Activated CD4-positive, alpha-beta memory T cell treated with anti-CD3 and anti-CD28 coated beads, Interleukin-2, amount 10 ng/mL, durations not matched to agents 7 days and 5 days (primary cell): Measurements from ENCODE around the gene SETSIP. TPM values are rescaled to one million over a fixed set of nuclear protein-coding genes. Genes with fewer than 3 reads are reported as not detected.
"Not testable (repeated sequence)": the region's sequence is repeated elsewhere in the genome, so short reads cannot be mapped to it uniquely, and the experiment has no call there.

Experiments used
- CTCF ChIA-PET: fragments of 350-600 bp; sonication (Branson Sonifier 250); formaldehyde crosslinking; loops from one replicate; lab custom pipeline; 2021; ENCODE audit warnings: antibody characterized with exemption, inconsistent platforms; lab: Charles Lee
- POLR2A ChIA-PET: fragments of 350-600 bp; sonication (Branson Sonifier 250); formaldehyde crosslinking; loops from one replicate; lab custom pipeline; 2021; ENCODE audit warnings: antibody characterized with exemption; lab: Charles Lee
- DNase-seq: peaks from one replicate; pipeline ENCODE4 v3.0.0-alpha.2; 2020
- H3K27ac Mint-ChIP-seq: one replicate; pipeline ENCODE4 v1.8.0; 2021; ENCODE audit warnings: mild to moderate bottlenecking, mixed read lengths
- H3K27me3 Mint-ChIP-seq: one replicate; pipeline ENCODE4 v1.8.0; 2021; ENCODE audit warnings: mixed read lengths
- H3K36me3 Mint-ChIP-seq: one replicate; pipeline ENCODE4 v1.8.0; 2021; ENCODE audit warnings: low read depth, mixed read lengths
- H3K4me1 Mint-ChIP-seq: one replicate; pipeline ENCODE4 v1.8.0; 2021; ENCODE audit warnings: mixed read lengths
- H3K4me3 Mint-ChIP-seq: one replicate; pipeline ENCODE4 v1.8.0; 2021; ENCODE audit warnings: mild to moderate bottlenecking, mixed read lengths
- H3K9me3 Mint-ChIP-seq: one replicate; pipeline ENCODE4 v1.8.0; 2021; ENCODE audit warnings: mixed read lengths
- total RNA-seq, 2 experiments: library from RNA; stranded (reverse); gene quantifications; one replicate each; pipeline ENCODE4 v1.2.3, GENCODE V29; 2021

Gene SETSIP
- total RNA-seq, 2 experiments from 2014 or later = not detected

DNA sequence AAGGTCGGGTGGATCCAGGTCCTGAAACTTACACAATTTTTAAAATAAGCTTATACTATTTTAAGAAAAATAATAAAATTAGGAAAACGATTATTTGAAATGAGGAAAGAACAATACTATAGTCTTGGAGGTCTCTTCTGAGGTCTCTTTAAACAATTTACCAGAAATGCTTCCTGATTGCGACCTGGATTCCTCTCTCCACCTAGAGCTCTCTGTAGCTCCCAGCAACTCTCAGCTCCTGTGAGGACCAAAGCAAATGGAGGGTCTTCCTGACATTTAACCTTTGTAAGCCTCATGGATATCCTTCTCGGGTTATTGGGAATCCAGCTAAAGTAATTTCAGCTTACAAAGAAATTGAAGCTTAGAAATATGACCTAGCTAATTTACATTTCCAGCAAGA is 5.8 kb upstream of the SETSIP start:
- no peak for DNase-seq
- ChIA-PET CTCF (interaction anchor here (1.1 to 2.2 kb wide), 5 partner anchors 84 to 404 kb away, joined by 3 to 5 read pairs (median 3); no protein-coding TSS in a partner anchor), POLR2A (interaction anchor here (0.6 to 1.3 kb wide), 8 partner anchors 15 to 457 kb away, joined by 3 to 5 read pairs (median 3); partner anchors contain the start of genes GFI1, GLMN and RPAP2)
- no peaks in the 10 kb centered on the region for H3K27me3 Mint-ChIP-seq
- H3K27ac Mint-ChIP-seq = no peak overlapping the region
- H3K4me1 Mint-ChIP-seq = peaks cover 10% of the 10 kb centered on the region
- H3K4me3 Mint-ChIP-seq = peak overlapping the region; percentile 98
- H3K9me3 Mint-ChIP-seq = peaks cover 8% of the 10 kb centered on the region
- no peaks in the 10 kb centered on the region for H3K36me3 Mint-ChIP-seq

DNA sequence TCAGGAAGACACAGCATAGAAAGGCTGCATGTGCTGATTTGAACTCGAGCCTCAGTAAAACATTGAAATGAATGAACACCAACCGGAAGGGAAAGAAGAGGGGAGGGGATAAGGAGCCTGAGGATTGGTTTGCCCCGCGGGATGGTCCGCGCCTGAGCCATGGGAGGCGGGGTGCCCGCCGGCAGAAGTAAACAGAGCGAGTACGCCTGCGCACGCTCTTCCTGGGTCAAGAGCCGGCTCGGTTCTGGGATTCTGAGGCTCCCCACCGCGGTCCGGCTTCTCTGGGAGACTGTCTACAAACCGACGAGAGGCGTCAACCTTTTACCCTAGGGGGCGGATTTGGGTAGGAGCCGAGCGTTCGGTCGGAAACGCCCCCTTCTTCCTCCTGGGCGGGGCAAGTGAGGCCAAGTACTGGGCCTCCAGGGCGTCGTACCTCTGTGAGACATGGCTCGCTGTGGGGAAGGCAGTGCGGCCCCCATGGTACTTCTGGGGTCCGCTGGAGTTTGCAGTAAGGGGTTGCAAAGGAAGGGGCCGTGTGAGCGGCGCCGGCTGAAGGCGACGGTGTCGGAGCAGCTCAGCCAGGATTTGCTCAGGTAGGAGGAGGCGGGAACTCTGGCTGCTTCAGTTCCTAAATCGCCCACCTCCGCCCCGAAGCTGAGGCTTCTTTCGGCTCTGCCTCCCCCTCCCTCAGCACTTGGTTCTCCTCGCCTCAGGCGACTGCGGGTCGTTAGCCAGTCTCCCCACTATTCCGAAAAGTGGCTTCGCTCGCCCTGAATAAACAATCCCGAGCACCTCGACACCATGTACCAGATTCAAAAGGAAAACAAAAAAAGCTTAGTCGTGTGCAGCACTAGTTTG is 5.1 kb upstream of the SETSIP start, which contains the start of gene BTBD8:
BTBD8 (plus strand) TSS at position 218 of the 858 bp plus-strand sequence; CDS start at position 445, 227 bp downstream.
- ChIA-PET CTCF (interaction anchor here (1.1 to 2.2 kb wide), 5 partner anchors 83 to 404 kb away, joined by 3 to 5 read pairs (median 3); no protein-coding TSS in a partner anchor), POLR2A (interaction anchor here (0.6 to 1.3 kb wide), 7 partner anchors 16 to 458 kb away, joined by 3 to 5 read pairs (median 3); partner anchors contain the start of genes BRDT, GFI1, GLMN and RPAP2)

DNA sequence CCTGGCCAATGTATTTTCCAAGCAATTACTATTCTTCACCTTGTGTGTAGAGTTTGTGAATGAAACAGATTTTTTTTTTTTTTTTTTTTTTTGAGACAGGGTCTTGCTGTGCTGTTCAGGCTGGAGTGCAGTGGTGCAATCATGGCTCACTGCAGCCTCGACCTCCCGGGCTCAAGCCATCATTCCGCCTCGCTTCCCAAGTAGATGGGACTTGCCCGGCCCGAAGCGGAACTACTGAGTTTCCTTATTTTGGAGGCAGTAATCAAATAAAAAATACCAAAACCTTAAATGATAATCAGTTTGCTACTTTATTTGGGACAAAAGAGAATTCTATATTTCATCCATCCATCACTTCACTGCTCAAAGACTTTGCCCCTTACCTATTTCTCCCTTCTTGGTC is 4.2 kb upstream of the SETSIP start:
- H3K27me3 Mint-ChIP-seq = no peaks in the 10 kb centered on the region
- no peaks in the 10 kb centered on the region for H3K9me3 Mint-ChIP-seq
- no peak overlapping the region for H3K27ac Mint-ChIP-seq
- no peak for DNase-seq
- peak overlapping the region; percentile 98 for H3K4me3 Mint-ChIP-seq
- CTCF ChIA-PET = no interaction called here
- H3K36me3 Mint-ChIP-seq = no peaks in the 10 kb centered on the region
- peaks cover 10% of the 10 kb centered on the region for H3K4me1 Mint-ChIP-seq
- POLR2A ChIA-PET = interaction anchor here (1.0 kb wide), 1 partner anchor 131 kb away, joined by 3 read pairs; the partner anchor contains the start of gene BRDT

More for the DNA sequence above, 5.1 kb upstream of the SETSIP start, which contains the start of gene BTBD8:
- Mint-ChIP-seq H3K27me3 (no peaks in the 10 kb centered on the region), H3K36me3 (no peaks in the 10 kb centered on the region), H3K27ac (peak within 1 kb of the TSS; percentile 80), H3K9me3 (peaks cover 3% of the 10 kb centered on the region), H3K4me3 (peak within 1 kb of the TSS; percentile 98), H3K4me1 (peaks cover 10% of the 10 kb centered on the region)
- DNase-seq = peak; percentile 90

DNA sequence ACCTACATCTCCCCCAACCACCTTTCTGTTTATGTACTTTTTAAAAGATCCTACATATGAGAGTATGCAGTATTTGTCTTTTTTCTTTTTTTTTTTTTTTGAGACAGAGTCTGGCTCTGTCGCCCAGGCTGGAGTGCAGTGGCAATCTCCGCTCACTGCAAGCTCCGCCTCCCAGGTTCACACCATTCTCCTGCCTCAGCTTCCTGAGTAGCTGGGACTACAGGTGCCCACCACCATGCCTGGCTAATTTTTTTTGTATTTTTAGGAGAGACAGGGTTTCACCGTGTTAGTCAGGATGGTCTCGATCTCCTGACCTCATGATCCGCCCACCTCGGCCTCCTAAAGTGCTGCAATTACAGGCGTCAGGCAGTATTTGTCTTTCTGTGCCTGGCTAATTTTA is 2.9 kb upstream of the SETSIP start:
- DNase-seq, CTCF ChIA-PET, POLR2A ChIA-PET, H3K9me3 Mint-ChIP-seq, H3K4me3 Mint-ChIP-seq, H3K27me3 Mint-ChIP-seq, H3K36me3 Mint-ChIP-seq, H3K27ac Mint-ChIP-seq: not testable (repeated sequence)
- peaks cover 10% of the 10 kb centered on the region for H3K4me1 Mint-ChIP-seq

DNA sequence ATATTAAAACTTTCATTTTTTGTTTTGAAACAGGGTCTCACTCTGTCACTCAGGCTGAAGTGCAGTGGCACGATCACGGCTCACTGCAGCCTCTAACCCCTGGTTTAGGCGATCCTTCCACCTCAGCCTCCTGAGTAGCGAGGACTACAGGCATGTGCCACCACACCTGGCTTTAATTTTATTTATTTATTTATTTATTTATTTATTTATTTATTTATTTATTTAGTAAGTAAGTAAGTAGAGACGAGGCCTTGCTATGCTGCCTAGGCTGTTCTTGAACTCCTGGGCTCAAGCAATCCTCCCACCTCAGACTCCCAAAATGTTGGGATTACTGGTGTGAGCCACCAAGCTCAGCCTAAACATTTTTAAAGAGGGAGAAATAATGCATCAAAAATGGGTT is 1.2 kb upstream of the SETSIP start:
- Mint-ChIP-seq H3K4me3 (no peak overlapping the region), H3K27ac (no peak overlapping the region), H3K9me3 (no peaks in the 10 kb centered on the region), H3K36me3 (no peaks in the 10 kb centered on the region), H3K4me1 (peaks cover 9% of the 10 kb centered on the region), H3K27me3 (no peaks in the 10 kb centered on the region)
- no peak for DNase-seq
- CTCF ChIA-PET = interaction anchor here (0.6 to 1.3 kb wide), 2 partner anchors 58 to 410 kb away, joined by 3 read pairs; no protein-coding TSS in a partner anchor
- POLR2A ChIA-PET = no interaction called here

DNA sequence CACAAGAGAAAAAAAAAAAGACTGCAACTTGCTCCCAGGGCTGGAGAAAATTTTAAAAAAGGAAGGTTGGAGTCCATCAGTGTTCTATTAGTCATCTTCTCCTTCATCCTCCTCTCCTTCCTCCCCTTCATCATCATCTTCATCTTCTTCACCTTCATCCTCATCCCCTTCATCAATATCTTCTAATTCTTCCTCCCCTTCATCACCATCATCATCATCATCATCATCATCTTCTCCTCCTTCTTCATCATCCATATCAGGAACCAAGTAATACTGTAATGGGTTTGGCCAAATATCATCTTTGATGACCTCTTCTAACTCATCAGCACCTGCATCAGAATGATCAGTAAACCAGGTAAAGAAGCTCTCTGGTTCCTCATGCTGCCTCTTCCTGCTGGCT is 765 bp downstream of the SETSIP start:
- H3K4me1 Mint-ChIP-seq, H3K4me3 Mint-ChIP-seq, H3K36me3 Mint-ChIP-seq, H3K27me3 Mint-ChIP-seq, CTCF ChIA-PET, H3K9me3 Mint-ChIP-seq, H3K27ac Mint-ChIP-seq, POLR2A ChIA-PET, DNase-seq: not testable (repeated sequence)

DNA sequence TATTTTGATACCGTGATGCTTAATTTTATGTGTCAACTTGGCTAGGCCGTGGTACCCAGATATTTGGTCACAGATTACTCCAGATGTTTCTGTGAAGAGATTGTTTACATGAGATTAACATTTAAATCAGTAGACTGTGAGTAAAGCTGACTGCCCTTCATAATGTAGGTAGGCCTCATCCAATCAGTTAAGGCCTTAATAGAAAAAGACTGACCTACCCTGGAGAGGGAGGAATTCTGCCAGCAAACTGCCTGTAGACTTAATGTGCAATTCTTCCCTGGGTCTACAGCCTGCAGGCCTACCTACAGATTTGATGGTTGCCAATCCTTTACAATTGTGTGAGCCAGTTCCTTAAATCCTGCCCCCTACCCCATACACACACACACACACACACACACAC is 4.3 kb downstream of the SETSIP start:
- Mint-ChIP-seq H3K4me3 (no peak overlapping the region), H3K9me3 (no peaks in the 10 kb centered on the region), H3K27me3 (no peaks in the 10 kb centered on the region), H3K36me3 (no peaks in the 10 kb centered on the region), H3K27ac (no peak overlapping the region), H3K4me1 (no peaks in the 10 kb centered on the region)
- DNase-seq = no peak
- ChIA-PET POLR2A (no interaction called here), CTCF (no interaction called here)

DNA sequence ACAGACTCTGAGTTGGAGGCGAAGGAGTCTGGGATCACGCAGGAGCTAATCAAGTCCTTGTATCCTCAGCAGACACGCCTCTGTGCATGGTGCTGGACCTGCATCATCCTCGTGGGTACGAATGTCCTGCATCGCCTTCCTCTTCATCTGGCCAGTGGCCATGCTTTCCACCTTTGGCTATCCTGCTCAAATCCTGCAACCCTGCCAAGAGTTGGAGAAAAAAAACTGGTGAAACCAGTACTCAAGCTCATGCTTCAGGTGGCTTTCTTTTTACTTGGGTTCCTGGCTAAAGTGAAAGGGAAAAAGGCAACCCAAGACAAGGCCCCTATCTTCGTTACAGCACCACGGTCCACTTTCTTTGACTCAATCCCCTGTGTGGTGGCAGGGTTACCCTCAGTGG is 8.9 kb downstream of the SETSIP start:
- no peak for DNase-seq
- H3K9me3 Mint-ChIP-seq = no peaks in the 10 kb centered on the region
- H3K27ac Mint-ChIP-seq = no peak overlapping the region
- H3K27me3 Mint-ChIP-seq = no peaks in the 10 kb centered on the region
- CTCF ChIA-PET = no interaction called here
- no peaks in the 10 kb centered on the region for H3K4me1 Mint-ChIP-seq
- H3K36me3 Mint-ChIP-seq = no peaks in the 10 kb centered on the region
- POLR2A ChIA-PET = no interaction called here
- no peak overlapping the region for H3K4me3 Mint-ChIP-seq

DNA sequence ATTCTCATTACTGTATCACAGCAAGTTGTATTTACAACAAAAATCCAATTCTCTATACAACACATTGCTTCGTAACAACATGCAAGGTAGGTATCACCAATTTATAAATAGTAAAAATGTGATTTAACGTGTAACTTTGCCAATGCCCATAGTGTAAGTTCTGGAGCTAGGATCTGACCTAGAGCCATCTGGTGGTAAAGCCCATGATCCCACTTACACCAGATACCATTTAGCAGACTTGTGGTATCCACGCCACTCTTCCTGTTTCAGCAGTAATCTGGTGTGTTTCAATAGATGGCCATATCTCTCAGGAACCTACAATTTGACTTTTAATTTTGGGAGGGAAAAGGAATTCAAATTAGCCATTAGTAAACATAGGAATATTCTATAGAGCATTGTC is 10.2 kb downstream of the SETSIP start:
- H3K4me3 Mint-ChIP-seq = no peak overlapping the region

DNA sequence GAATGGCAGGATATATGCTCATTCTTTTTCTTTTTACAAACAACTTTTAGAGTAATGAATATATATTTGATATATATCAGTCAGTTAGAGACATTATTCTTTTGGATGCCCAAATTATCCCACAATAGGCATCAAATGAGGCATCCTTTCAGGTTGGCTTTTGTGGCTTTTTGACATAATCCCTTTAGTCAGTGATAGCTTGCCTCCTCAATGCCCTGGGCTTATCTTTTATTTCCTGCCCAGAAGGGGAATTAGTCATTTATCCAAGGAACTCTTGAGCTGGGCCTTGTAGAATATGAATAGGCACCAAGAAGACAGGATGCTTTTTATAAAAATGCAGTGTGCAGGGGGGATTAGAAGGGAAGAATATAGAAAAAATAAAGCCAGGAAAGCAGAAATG is 23.3 kb downstream of the SETSIP start:
- DNase-seq = no peak
- ChIA-PET CTCF (no interaction called here), POLR2A (no interaction called here)
- H3K27ac Mint-ChIP-seq = no peak overlapping the region
- H3K36me3 Mint-ChIP-seq = no peaks in the 10 kb centered on the region
- no peaks in the 10 kb centered on the region for H3K4me1 Mint-ChIP-seq
- peaks cover 10% of the 10 kb centered on the region for H3K27me3 Mint-ChIP-seq
- no peaks in the 10 kb centered on the region for H3K9me3 Mint-ChIP-seq
- no peak overlapping the region for H3K4me3 Mint-ChIP-seq

More for the DNA sequence above, 10.2 kb downstream of the SETSIP start:
- CTCF ChIA-PET = no interaction called here
- no peak for DNase-seq
- H3K27me3 Mint-ChIP-seq = no peaks in the 10 kb centered on the region
- POLR2A ChIA-PET = no interaction called here
- H3K36me3 Mint-ChIP-seq = no peaks in the 10 kb centered on the region
- no peaks in the 10 kb centered on the region for H3K9me3 Mint-ChIP-seq
- no peak overlapping the region for H3K27ac Mint-ChIP-seq
- no peaks in the 10 kb centered on the region for H3K4me1 Mint-ChIP-seq

DNA sequence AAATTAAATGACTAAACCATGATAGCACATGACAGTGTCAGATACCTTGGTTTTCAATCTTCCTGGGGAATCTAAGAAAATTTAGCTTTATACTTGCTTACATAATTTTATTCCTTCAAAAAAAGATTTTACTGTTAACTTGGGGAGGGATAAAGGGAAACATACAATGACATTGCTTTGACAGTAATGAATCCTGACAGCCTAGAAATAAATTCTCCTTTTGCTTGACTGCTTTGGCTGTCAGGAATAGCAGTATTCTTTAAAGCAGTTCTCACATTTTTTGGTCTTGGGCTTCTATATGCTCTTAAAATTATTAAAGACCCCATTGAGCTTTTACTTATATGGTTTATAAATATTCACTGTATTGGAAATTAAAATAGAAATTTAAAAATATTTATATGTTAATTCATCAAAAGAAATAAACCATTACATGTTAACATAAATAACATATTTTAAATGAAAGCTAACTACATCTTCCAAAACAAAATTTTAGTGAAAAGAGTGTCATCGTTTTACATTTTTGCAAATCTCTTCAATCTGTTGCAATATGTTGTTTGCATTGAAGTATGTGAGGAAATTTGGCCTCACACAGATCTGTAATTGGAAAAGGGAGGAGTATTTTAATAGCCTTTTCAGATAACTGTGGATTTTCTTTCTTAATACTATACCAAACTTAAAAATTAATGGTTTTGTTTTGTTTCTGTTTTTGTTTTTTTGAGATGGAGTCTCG is 29.3 kb downstream of the SETSIP start:
- Mint-ChIP-seq H3K27me3 (peaks cover 1% of the 10 kb centered on the region), H3K36me3 (no peaks in the 10 kb centered on the region), H3K4me1 (no peaks in the 10 kb centered on the region), H3K9me3 (no peaks in the 10 kb centered on the region), H3K27ac (no peak overlapping the region), H3K4me3 (no peak overlapping the region)
- no peak for DNase-seq
- CTCF ChIA-PET = no interaction called here
- POLR2A ChIA-PET = no interaction called here

DNA sequence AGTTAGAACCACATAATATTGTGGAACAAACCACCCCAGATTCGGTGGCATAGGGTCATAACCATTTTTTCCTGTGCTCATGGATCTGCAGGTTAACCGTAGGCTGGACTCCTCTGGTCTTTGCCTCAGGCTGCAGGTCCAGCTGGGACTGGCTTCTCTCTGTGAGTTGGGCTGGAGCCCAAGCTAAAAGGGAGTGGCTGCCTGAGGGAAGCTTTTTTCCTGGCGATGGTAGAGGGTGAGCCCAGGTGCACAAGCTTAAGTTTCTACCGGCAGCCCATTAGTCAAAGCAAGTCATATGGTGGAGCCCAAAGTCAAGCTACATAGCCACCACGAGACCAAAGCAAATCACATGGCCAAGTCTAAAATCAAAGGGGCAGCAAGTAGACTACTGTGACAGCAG is 31.6 kb downstream of the SETSIP start:
- H3K4me1 Mint-ChIP-seq = no peaks in the 10 kb centered on the region

DNA sequence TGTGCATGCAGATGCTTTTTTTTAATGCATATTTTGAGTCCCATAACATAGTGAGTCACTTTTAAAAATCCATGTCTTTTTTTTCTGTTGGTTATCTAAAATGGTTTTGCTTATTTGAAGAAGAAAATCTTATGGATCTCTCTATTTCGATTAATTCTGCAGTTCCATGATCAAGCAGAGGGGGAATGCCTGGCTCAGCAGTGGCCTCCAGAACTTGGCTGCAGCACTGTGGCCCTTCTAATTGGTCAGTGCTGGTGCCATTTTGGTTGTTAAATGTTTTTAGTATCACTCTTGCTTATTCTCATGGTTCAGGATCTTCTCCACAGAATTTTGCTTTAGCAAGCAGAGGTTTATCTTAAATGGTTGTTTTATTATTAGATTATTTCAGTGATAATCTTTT is 34.2 kb downstream of the SETSIP start:
- H3K4me1 Mint-ChIP-seq = no peaks in the 10 kb centered on the region
- no peak overlapping the region for H3K27ac Mint-ChIP-seq
- H3K4me3 Mint-ChIP-seq = no peak overlapping the region
- no peak for DNase-seq
- ChIA-PET POLR2A (no interaction called here), CTCF (no interaction called here)
- H3K9me3 Mint-ChIP-seq = no peaks in the 10 kb centered on the region
- no peaks in the 10 kb centered on the region for H3K36me3 Mint-ChIP-seq
- peaks cover 1% of the 10 kb centered on the region for H3K27me3 Mint-ChIP-seq

More for the DNA sequence above, 31.6 kb downstream of the SETSIP start:
- CTCF ChIA-PET = no interaction called here
- POLR2A ChIA-PET = no interaction called here
- H3K9me3 Mint-ChIP-seq = no peaks in the 10 kb centered on the region
- H3K4me3 Mint-ChIP-seq = no peak overlapping the region
- no peak overlapping the region for H3K27ac Mint-ChIP-seq
- no peaks in the 10 kb centered on the region for H3K36me3 Mint-ChIP-seq
- no peaks in the 10 kb centered on the region for H3K27me3 Mint-ChIP-seq
- DNase-seq = no peak
